Activated CD8-positive, alpha-beta T cell treated with anti-CD3 and anti-CD28 coated beads for 36 hours (primary cell): ENCODE measurements around the gene ATG9B. TPM values are rescaled to one million over a fixed set of nuclear protein-coding genes. Genes with fewer than 3 reads are reported as not detected.

ENCODE experiments used
- ATAC-seq: fragments of 200-7000 bp; cut with Tn5 transposase; one replicate; pipeline ENCODE4 v1.10.0; 2021; ENCODE audit warnings: mild to moderate bottlenecking, moderate library complexity
- CTCF ChIA-PET: fragments of 350-600 bp; sonication (Branson Sonifier 250); formaldehyde crosslinking; loops from one replicate; lab custom pipeline; 2021; ENCODE audit warnings: antibody characterized with exemption; lab: Charles Lee
- POLR2A ChIA-PET: fragments of 350-600 bp; sonication (Branson Sonifier 250); formaldehyde crosslinking; loops from one replicate; lab custom pipeline; 2021; ENCODE audit warnings: antibody characterized with exemption; lab: Charles Lee
- DNase-seq: peaks from one replicate; pipeline ENCODE4 v3.0.0-alpha.2; 2020
- H3K27ac Mint-ChIP-seq: one replicate; pipeline ENCODE4 v1.8.0; 2021; ENCODE audit warnings: mild to moderate bottlenecking, mixed read lengths
- H3K27me3 Mint-ChIP-seq: one replicate; pipeline ENCODE4 v1.8.0; 2021; ENCODE audit warnings: mixed read lengths
- H3K36me3 Mint-ChIP-seq: one replicate; pipeline ENCODE4 v1.8.0; 2021; ENCODE audit warnings: low read depth, mixed read lengths
- H3K4me1 Mint-ChIP-seq: one replicate; pipeline ENCODE4 v1.8.0; 2021; ENCODE audit warnings: low read depth, mixed read lengths
- H3K4me3 Mint-ChIP-seq: one replicate; pipeline ENCODE4 v1.8.0; 2021; ENCODE audit warnings: mild to moderate bottlenecking, moderate library complexity, mixed read lengths
- H3K9me3 Mint-ChIP-seq: one replicate; pipeline ENCODE4 v1.8.0; 2021; ENCODE audit warnings: mixed read lengths
- CTCF ChIP-seq: fragments of 200-600 bp; IDR thresholded peaks from one replicate; pipeline ENCODE4 v1.8.0; 2022; ENCODE audit warnings: antibody characterized with exemption, mild to moderate bottlenecking
- intact Hi-C: fragments of 100-400 bp; cut with micrococcal nuclease; formaldehyde crosslinking; loops from one replicate; pipeline ENCODE4 v1.10.0; 2022
- total RNA-seq, 2 experiments: library from RNA; stranded (reverse); gene quantifications; one replicate each; pipeline ENCODE4 v1.2.3, GENCODE V29; 2021

The ATG9B gene
- total RNA-seq, 2 experiments from 2014 or later, result 12.6 to 14.0 TPM

DNA sequence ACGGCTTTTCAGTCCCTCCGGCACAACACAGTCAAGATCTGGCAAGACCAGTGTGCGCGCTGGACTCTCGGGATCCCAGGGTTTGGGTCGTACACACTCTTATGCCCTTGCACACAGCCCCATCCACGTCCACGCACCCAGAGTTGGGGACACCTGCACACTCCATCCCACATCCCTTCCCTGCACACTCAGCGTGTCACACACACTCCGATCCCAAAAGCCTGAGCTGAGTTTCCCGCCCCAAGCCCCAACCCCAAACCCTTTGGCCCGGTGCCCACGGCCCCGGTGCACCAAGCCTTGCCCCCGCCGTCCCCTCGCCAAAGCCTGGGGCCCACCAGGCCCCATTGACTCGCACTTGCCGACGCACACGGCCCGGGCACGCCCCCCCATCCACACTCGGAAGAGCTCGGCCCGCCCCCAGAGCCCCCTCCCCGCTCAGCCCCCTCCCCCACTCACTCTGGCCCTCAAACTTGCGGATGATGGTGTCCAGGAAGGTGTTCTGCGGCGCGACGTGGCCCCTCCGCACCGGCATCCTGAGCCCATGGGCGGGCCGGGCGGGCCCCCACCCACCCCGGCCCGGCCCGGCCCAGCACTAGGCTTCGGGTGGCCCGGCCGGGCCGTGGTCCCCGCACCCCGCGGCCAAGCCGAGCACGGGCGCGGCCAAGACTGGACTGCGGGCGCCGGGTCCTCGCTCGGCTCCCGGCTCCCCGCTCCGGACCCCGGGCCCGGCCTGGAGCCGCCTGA lies 46.7 kb downstream of the ATG9B start:
- Mint-ChIP-seq H3K36me3 (no peaks in the 10 kb centered on the region), H3K9me3 (no peaks in the 10 kb centered on the region), H3K27ac (no peak overlapping the region), H3K4me3 (peak overlapping the region; percentile 70), H3K4me1 (peaks cover 31% of the 10 kb centered on the region), H3K27me3 (peaks cover 44% of the 10 kb centered on the region)
- POLR2A ChIA-PET, result no interaction called here
- no peak for TF ChIP-seq CTCF
- CTCF ChIA-PET, result interaction anchor here (1.0 to 5.3 kb wide), 2 partner anchors 8 to 15 kb away, joined by 5 to 24 read pairs; no protein-coding TSS in a partner anchor
- intact Hi-C loops, result no loop called here
- DNase-seq (no peak), ATAC-seq (no peak)

GRCh38 chr7:150976529-150977381 lies 47.5 kb downstream of the ATG9B start:
- peaks cover 40% of the 10 kb centered on the region for H3K27me3 Mint-ChIP-seq
- no peak for TF ChIP-seq CTCF
- peak overlapping the region; percentile 70 for H3K4me3 Mint-ChIP-seq
- no peaks in the 10 kb centered on the region for H3K36me3 Mint-ChIP-seq
- intact Hi-C loops, result no loop called here
- H3K27ac Mint-ChIP-seq, result no peak overlapping the region
- ChIA-PET CTCF (interaction anchor here (1.0 to 5.3 kb wide), 6 partner anchors 8 to 79 kb away, joined by 4 to 34 read pairs (median 8); no protein-coding TSS in a partner anchor), POLR2A (interaction anchor here (0.7 to 1.1 kb wide), 3 partner anchors 8 to 37 kb away, joined by 3 read pairs; no protein-coding TSS in a partner anchor)
- H3K4me1 Mint-ChIP-seq, result peaks cover 31% of the 10 kb centered on the region
- no peak for DNase-seq
- no peaks in the 10 kb centered on the region for H3K9me3 Mint-ChIP-seq
- ATAC-seq, result no peak

DNA sequence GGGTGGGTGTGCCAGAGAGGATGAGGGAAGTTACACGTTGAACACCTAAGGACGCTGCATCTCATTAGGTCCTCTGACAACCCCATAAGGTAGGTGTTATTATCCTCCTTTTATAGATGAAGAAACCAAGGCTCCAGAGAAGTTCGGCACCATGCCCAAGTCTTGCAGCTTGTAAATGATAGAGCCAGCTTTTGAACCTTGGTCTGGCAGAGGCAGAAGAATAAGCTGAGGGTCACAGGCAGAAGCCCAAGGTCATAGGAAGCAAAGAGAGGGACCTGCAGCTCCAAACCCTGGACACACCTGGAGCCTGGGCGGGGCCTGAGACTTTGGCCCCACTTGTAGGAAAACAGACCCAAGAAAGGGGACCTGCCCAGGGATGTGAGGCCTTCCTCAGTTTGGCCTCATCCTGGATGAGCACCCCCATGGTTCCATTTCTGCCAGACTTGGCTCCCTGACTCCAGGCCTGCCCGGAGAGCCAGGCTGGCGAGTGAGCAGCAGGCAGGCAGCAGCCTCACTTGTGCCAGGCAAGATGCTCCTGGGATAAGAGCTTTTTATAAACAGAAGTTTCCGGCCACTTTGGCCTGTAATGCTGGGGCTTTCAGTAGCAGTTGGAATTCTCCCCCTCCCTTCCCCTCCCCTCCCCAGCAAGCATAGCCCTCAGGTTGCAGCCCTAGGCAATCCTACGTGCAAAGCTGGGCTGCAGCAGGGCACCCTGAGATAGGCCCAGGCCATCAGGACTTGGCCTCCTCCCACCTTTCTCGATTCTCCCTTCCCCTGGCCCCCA lies 48.6 kb downstream of the ATG9B start:
- no peaks in the 10 kb centered on the region for H3K36me3 Mint-ChIP-seq
- POLR2A ChIA-PET, result interaction anchor here (0.6 to 1.2 kb wide), 6 partner anchors 9 to 38 kb away, joined by 3 to 5 read pairs (median 3); no protein-coding TSS in a partner anchor
- H3K4me1 Mint-ChIP-seq, result peaks cover 31% of the 10 kb centered on the region
- DNase-seq, result no peak
- peaks cover 30% of the 10 kb centered on the region for H3K27me3 Mint-ChIP-seq
- H3K9me3 Mint-ChIP-seq, result no peaks in the 10 kb centered on the region
- peak overlapping the region; percentile 66 for H3K4me3 Mint-ChIP-seq
- intact Hi-C loops, result no loop called here
- CTCF ChIA-PET, result interaction anchor here (1.0 to 5.3 kb wide), 10 partner anchors 9 to 98 kb away, joined by 3 to 34 read pairs (median 5); no protein-coding TSS in a partner anchor
- TF ChIP-seq CTCF, result no peak
- no peak overlapping the region for H3K27ac Mint-ChIP-seq
- ATAC-seq, result no peak

- ChIA-PET POLR2A (interaction anchor here (0.6 to 1.2 kb wide), 2 partner anchors 10 to 12 kb away, joined by 3 to 5 read pairs; no protein-coding TSS in a partner anchor), CTCF (interaction anchor here (0.8 to 5.3 kb wide), 11 partner anchors 10 to 270 kb away, joined by 3 to 34 read pairs (median 4); no protein-coding TSS in a partner anchor)
- Mint-ChIP-seq H3K4me3 (peak overlapping the region; percentile 77), H3K9me3 (no peaks in the 10 kb centered on the region), H3K36me3 (no peaks in the 10 kb centered on the region), H3K27ac (peak overlapping the region; percentile 42), H3K27me3 (peaks cover 25% of the 10 kb centered on the region), H3K4me1 (peaks cover 28% of the 10 kb centered on the region)
- ATAC-seq (peak; percentile 76), DNase-seq (peak; percentile 75)
- intact Hi-C loops, result no loop called here
- TF ChIP-seq CTCF, result peak; percentile 46
Measured at GRCh38 chr7:150974468-150975391, 49.6 kb downstream of the ATG9B start.
